ENCODE results near the gene NLRP14. TPM values are rescaled to one million over a fixed set of nuclear protein-coding genes. Genes with fewer than 3 reads are reported as not detected.

NLRP14 gene, protein sequence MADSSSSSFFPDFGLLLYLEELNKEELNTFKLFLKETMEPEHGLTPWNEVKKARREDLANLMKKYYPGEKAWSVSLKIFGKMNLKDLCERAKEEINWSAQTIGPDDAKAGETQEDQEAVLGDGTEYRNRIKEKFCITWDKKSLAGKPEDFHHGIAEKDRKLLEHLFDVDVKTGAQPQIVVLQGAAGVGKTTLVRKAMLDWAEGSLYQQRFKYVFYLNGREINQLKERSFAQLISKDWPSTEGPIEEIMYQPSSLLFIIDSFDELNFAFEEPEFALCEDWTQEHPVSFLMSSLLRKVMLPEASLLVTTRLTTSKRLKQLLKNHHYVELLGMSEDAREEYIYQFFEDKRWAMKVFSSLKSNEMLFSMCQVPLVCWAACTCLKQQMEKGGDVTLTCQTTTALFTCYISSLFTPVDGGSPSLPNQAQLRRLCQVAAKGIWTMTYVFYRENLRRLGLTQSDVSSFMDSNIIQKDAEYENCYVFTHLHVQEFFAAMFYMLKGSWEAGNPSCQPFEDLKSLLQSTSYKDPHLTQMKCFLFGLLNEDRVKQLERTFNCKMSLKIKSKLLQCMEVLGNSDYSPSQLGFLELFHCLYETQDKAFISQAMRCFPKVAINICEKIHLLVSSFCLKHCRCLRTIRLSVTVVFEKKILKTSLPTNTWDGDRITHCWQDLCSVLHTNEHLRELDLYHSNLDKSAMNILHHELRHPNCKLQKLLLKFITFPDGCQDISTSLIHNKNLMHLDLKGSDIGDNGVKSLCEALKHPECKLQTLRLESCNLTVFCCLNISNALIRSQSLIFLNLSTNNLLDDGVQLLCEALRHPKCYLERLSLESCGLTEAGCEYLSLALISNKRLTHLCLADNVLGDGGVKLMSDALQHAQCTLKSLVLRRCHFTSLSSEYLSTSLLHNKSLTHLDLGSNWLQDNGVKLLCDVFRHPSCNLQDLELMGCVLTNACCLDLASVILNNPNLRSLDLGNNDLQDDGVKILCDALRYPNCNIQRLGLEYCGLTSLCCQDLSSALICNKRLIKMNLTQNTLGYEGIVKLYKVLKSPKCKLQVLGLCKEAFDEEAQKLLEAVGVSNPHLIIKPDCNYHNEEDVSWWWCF
- total RNA-seq (2022; extraction: Qiagen RNA extraction) = not detected in 5 replicates

DNA sequence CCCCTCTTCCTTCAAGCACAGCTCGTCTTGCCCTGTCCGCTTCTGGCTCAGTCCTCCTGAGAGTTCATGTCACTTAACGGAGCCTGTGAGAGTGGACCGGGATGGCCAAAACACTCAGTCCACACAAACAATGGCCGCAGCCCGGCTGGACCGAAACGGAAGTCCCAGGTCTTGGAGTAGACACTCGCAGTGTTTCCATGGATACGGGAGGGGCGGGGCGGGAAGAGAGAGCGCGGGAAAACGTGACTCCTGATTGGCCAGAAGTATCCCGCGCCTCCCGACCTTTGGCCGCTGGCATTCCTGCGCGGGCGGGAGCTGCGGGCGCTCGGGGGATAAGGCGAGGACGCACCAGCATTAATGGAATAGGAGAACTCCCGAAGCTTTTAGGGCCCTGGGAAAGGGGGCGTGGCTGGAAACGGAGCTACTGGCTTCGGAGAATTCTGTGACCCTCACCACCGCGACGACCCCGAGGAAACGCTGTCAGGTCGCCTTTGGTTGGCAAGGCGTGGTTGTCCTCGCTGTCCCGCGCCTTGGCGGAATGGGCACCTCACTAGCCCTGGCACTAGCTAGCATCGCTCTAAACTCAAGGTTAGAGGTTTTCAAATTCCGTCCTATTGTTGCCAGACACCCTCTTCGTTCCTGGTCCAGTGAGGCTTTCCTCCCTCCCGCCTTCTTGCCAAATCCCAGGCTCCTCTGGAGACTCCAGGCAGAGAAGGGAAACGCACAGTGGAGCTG lies at the start of gene NLRP14, which contains the start of gene ZNF214:
Gene NLRP14, plus strand, starts transcription at position 297 of the 735 bp plus-strand sequence. CDS start 18,108 bp downstream, outside the sequence.
Gene ZNF214, minus strand, starts transcription at position 164 of the 735 bp plus-strand sequence. CDS start 17,511 bp downstream, outside the sequence.

DNA sequence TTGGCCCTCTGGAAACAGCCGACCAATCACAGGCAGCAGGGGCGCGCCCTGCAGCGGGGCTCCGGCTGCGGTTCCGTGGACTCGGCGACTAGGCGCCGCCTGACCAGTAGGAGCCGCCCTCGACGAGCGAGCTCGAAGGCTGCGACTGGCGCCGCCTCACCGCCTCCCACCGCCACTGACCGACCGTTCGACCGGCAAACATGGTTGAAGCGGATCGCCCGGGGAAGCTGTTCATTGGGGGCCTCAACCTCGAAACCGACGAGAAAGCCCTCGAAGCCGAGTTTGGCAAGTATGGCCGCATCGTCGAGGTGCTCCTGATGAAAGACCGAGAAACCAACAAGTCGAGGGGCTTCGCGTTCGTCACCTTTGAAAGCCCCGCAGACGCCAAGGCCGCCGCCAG lies 68.6 kb downstream of the NLRP14 start, which contains the start of gene RBMXL2:
Gene RBMXL2, plus strand, starts transcription at position 78 of the 400 bp plus-strand sequence. Its CDS starts 123 bp downstream, at position 201.

Other genes starting within 250 kb of the NLRP14 start
- gene OR2AG2, start 248.5 kb upstream of the NLRP14 start, total RNA-seq (2022; extraction: Qiagen RNA extraction) = 0.05 TPM in 2 of 5 replicates, not detected in the others
- gene OR2AG1, start 237.5 kb upstream of the NLRP14 start, total RNA-seq (2022; extraction: Qiagen RNA extraction) = not detected in 5 replicates
- gene OR6A2, start 220.8 kb upstream of the NLRP14 start, total RNA-seq (2022; extraction: Qiagen RNA extraction) = not detected in 5 replicates
- not detected in 5 replicates for gene OR10A5, start 174.8 kb upstream of the NLRP14 start, total RNA-seq (2022; extraction: Qiagen RNA extraction)
- gene OR10A2, start 157.4 kb upstream of the NLRP14 start, total RNA-seq (2022; extraction: Qiagen RNA extraction) = not detected in 5 replicates
- gene OR10A4, start 143.9 kb upstream of the NLRP14 start, total RNA-seq (2022; extraction: Qiagen RNA extraction) = not detected in 5 replicates
- gene OR2D2, start 128.0 kb upstream of the NLRP14 start, total RNA-seq (2022; extraction: Qiagen RNA extraction) = not detected in 5 replicates
- not detected in 5 replicates for gene OR2D3, start 99.5 kb upstream of the NLRP14 start, total RNA-seq (2022; extraction: Qiagen RNA extraction)
- gene ZNF215, start 94.1 kb upstream of the NLRP14 start, total RNA-seq (2022; extraction: Qiagen RNA extraction) = 0.85 to 1.3 TPM (median 1.1 TPM) in 5 replicates
- 0.57 to 1.1 TPM (median 0.79 TPM) in 5 replicates for gene ZNF214, start 133 bp upstream of the NLRP14 start, total RNA-seq (2022; extraction: Qiagen RNA extraction)
- not detected in 5 replicates for gene RBMXL2, start 68.5 kb downstream of the NLRP14 start, total RNA-seq (2022; extraction: Qiagen RNA extraction)
- gene SYT9, start 231.4 kb downstream of the NLRP14 start, total RNA-seq (2022; extraction: Qiagen RNA extraction) = 0.14 to 0.29 TPM (median 0.18 TPM) in 5 replicates